Uterus (tissue), 2 donors: ENCODE results near the gene FILIP1L.

Source experiments
- POLR2A ChIP-seq, 2 donors: fragments of 450-650 bp; IDR thresholded peaks; one replicate each; pipeline ENCODE4 v1.6.1; 2016; ENCODE audit warnings: antibody characterized with exemption in 2 of 2, mild to moderate bottlenecking in 1 of 2, moderate library complexity in 1 of 2
- TF ChIP-seq, protein P1 (sequence below), 4 experiments: fragments of 200-600 bp in 2 of 4; fragments of 450-650 bp in 2 of 4; sonication (generic) in 2 of 4; IDR thresholded peaks; one replicate each; pipeline ENCODE4 v1.5.1; 2016 to 2019; ENCODE audit warnings: antibody characterized with exemption in 4 of 4, mild to moderate bottlenecking in 2 of 4, moderate library complexity in 1 of 4

DNA sequence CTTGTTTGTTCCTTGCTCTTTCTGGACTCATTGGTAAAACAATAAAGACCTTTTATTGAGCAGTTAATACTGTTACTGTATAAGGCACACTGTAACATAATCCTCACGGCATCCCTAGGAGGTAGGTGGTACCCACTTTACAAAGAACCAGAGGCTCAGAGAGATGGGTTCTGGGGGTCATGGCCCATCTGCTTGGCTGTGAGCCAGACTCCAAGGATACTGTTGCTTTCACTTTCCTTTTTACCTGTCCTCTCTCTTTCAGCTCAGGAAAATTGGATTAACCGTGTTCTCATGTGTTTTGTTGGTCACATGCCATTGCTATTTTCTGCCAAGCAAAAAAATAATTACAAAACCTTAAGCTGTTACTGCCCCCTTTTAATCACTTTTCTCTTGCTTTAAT is 34.8 kb upstream of the FILIP1L start:
- TF ChIP-seq, protein P1, sequence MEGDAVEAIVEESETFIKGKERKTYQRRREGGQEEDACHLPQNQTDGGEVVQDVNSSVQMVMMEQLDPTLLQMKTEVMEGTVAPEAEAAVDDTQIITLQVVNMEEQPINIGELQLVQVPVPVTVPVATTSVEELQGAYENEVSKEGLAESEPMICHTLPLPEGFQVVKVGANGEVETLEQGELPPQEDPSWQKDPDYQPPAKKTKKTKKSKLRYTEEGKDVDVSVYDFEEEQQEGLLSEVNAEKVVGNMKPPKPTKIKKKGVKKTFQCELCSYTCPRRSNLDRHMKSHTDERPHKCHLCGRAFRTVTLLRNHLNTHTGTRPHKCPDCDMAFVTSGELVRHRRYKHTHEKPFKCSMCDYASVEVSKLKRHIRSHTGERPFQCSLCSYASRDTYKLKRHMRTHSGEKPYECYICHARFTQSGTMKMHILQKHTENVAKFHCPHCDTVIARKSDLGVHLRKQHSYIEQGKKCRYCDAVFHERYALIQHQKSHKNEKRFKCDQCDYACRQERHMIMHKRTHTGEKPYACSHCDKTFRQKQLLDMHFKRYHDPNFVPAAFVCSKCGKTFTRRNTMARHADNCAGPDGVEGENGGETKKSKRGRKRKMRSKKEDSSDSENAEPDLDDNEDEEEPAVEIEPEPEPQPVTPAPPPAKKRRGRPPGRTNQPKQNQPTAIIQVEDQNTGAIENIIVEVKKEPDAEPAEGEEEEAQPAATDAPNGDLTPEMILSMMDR (IDR thresholded peaks at IDR 0.05): no peak
- TF ChIP-seq POLR2A (IDR thresholded peaks at IDR 0.05): no peak
